GM18508 (cell line): ENCODE measurements around the gene SCD5.

ENCODE experiments used
- ATAC-seq: cut with Tn5 transposase; IDR thresholded peaks from one replicate; pipeline ENCODE4 v1.9.1; 2021; ENCODE audit warnings: moderate number of reproducible peaks; ENCODE audit not compliant: insufficient read depth, unreplicated experiment

Gene SCD5

GRCh38 chr4:82797405-82798111 is 1.0 kb downstream of the SCD5 start:
- no peak for ATAC-seq

- ATAC-seq: no peak
Measured at GRCh38 chr4:82797040-82797404, 1.6 kb downstream of the SCD5 start.

DNA sequence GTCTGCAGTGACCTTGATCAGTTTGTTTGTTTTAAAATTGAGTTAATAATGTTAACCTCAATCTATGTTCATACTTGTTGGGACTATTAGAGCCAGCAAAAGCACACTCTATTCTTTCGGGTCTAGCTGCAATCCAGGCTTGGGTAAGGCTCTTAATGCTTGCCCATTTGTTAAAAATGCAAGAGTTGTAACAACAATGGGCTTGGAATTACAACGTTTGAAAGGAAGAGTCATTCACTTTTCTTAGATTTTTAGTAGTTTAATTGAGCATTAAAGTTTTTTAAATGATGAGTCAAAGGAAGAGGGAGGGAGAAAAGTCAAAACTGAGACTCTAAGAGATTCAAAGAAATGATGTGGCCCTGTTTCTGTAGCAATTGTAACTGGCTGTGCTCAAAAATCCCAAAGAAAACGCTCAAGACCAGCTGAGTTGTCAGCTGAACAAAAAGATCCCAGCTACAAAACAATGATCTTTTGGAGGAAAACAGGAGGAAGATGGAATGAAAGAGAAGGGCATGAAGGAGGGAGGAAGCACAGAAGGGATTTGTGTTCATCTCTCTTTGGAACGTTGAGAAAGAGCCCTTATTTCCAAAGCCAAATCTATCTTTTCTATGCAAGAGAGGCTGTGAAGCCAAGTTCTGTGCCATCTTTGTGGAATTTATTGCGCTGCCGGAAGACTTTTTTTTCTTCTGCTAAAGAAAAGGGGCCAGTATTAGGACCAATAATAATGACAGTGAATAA is 5.5 kb downstream of the SCD5 start:
- no peak for ATAC-seq

GRCh38 chr4:82791179-82791578 is 7.4 kb downstream of the SCD5 start:
- no peak for ATAC-seq

DNA sequence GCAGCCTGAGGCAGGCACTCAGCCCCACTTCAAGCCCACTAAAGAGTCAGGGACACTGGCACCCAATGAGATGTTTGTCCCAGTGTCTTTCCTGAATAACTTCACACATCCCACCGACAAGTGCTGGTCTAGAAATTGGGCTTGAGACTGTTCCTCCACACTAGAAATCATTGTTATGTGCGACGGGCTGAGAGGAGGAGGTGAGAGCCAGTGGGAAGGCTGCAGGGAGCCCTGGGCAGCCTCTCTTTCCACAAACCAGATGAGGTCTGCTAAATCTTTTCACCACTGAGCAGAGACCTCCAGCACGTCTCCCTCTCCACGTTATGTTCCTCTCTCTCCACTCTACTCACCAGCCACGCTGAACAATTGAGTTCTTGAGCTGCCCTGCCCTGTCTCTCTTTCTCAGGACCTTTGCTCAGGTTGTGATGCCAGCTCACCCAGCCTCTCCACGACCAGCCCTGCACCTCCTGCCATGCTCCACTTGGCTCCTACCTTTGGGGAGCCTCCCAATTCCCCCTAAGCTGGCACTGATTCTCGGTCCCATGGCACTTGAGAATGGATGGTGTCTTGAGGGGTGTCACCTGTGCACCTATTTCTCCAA is 8.4 kb downstream of the SCD5 start:
- ATAC-seq: no peak

DNA sequence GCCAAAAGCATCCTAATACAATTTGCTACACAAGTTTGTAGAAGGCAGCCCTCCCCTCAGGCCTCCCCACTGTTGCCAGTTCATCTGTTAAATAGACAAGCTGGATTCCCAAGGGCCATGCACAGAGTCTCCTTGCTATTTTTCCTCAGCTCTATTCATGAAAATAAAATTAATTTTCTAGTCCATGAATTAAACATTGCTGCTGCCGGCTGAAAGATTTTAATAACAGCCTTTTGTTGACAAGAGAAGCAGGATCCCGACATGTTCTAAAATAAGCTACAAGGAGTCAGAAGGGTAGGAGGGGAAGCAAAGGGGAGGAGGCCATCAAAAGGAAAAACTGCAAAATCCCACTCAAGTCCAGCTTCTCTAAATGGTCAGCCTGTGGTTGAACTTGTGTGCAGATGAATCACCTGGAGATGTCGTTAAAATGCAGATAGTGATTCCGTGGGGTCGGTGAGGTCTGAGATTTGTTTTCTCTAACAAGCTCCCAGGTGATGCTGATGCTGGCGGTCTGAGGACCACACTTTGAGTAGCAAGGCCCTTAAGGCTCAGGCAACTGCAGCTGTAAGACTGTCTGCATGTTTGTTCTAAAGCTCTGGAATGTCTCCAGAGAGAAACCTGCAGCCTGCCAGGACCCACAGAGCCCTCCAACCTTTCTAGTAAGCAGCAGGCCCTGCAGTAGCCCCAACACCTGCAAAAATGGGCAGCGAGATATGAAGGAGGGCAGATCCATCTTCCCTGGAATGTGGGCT is 9.4 kb downstream of the SCD5 start:
- ATAC-seq: no peak

GRCh38 chr4:82787342-82787741 is 11.3 kb downstream of the SCD5 start:
- no peak for ATAC-seq

- no peak for ATAC-seq
Measured at GRCh38 chr4:82786828-82787227, 11.8 kb downstream of the SCD5 start.

- ATAC-seq: no peak
Measured at GRCh38 chr4:82785611-82786400, 12.8 kb downstream of the SCD5 start.

DNA sequence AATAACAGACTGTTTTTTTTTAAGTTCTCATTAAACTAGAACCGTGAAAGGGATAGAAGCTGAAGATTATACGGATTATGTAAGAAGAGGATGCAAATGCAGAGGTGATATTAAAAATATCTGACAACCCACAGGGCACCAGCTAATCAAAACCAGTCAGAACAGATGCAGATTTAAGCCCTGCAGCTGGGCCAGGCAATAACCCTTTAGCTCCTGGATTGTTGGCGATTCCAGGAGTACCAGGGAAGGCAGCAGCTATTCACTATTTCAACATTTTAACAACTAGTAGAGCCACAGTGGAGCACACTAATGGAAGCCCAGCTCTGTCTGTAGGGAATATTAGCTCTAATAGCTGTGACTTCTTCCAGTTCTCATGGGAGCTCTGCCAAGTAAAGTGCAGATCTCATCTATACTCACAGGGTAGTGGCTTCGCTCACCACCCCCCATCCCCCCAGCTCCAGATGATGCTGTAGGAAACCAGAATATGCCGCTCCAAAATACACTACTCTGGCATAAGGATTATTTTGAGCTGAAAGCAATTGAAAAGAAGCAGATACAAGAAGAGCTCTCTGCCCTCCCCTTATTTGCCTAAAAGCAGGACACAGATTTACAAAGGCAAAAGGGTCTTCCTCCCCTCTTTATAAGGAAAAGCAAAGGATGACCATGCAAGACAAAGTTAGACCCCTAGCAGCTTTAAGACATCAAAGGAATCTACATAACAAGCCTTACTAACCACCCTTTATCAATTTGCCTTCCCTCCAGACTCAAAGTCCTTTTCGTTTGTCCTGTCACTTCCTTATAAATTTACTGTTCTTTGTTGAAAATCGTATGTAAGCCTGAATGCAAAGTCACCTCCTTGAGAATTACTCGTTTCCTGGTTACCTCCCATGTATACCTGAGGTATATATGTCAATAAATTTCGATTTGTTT is 13.7 kb downstream of the SCD5 start:
- ATAC-seq: no peak

GRCh38 chr4:82782626-82783345 is 15.8 kb downstream of the SCD5 start:
- no peak for ATAC-seq

- no peak for ATAC-seq
Measured at GRCh38 chr4:82780752-82781231, 17.8 kb downstream of the SCD5 start.

DNA sequence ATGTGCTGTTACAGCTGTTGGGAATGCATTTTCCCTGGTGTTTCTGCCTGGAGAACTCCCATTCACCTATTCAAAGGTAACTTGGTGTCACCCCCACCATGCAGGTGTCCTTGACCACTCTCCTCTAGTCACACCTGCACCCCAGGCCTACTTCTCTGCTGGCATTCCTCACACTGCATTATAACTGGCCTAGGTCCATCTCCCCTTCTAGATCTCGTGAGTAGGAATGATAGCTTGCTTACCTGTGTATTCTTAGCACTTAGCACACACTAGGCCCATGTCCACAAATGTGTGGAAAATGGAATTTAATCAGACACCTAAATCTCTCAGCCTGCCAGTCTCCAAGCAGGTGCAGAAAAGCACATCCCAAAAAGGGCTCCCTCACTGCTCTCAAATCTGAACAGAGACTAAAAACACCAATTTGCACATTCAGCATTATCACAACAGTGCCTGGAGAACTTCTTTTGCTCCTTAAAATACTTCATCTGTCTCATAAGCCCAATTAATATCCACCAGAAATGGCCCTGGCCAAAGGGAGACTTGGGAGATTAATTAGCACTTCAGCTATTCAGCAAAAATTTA is 18.3 kb downstream of the SCD5 start:
- ATAC-seq: no peak

DNA sequence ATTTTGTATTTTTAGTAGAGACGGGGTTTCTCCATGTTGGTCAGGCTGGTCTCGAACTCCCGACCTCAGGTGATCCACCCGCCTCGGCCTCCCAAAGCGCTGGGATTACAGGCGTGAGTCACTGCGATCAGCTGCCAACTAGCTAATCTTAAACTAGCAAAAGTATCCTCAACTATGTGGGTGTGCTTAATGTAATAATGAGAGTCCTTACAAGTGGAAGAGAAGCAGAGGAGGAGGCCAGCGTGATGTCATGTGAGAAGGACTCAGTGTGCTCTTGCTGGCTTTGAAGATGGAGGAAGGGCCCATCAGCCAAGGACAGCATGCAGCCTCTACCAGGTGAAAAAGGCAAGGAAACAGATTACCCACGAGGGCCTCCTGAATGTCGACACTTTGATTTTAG is 19.6 kb downstream of the SCD5 start:
- no peak for ATAC-seq

DNA sequence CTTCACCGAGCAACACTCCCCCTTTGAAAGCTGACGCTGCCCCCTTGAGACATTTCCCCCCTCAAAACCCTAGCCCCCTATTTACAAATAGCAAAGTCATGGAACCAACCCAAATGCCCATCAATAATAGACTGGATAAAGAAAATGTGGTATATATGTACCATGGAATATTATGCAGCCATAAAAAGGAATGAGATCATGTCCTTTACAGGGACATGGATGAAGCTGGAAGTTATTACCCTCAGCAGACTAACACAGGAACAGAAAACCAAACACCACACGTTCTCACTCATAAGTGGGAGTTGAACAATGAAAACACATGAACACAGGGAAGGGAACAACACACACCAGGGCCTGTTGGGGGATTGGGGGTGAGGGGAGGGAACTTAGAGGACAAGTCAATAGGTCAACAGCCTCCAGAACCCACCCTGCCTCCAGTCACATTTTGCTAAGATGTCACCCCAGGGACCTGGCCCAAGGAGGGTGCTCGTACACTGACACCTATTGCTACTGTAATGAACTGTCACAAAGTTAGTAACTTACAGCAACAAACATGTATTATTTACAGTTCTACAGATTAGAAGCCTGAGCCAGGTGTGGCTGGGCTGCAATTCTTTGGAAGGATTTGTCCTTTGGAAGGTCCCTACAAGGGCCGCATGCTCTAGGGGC is 20.6 kb downstream of the SCD5 start:
- ATAC-seq: no peak

- no peak for ATAC-seq
Measured at GRCh38 chr4:82776925-82777542, 21.6 kb downstream of the SCD5 start.

GRCh38 chr4:82775243-82775642 is 23.4 kb downstream of the SCD5 start:
- no peak for ATAC-seq
